Thyroid gland (tissue), 4 donors: ENCODE data around the gene LHFPL2. TPM values are rescaled to one million over a fixed set of nuclear protein-coding genes. Genes with fewer than 3 reads are reported as not detected.

Experiments used
- DNase-seq, 2 donors: peaks; one replicate each; pipeline ENCODE4 v3.0.0-alpha.2; 2019
- H3K27ac ChIP-seq, 3 donors: fragments of 200-600 bp; sonication (generic); 1 replicate in 2 of 3; 2 replicates in 1 of 3; pipeline ENCODE4 v1.5.1; 2016 to 2019; ENCODE audit warnings: mild to moderate bottlenecking in 1 of 3, moderate library complexity in 1 of 3
- H3K27me3 ChIP-seq: fragments of 200-600 bp; sonication (generic); one replicate; pipeline ENCODE4 v1.5.1; 2019
- H3K36me3 ChIP-seq, 2 donors: fragments of 200-600 bp; sonication (generic); one replicate each; pipeline ENCODE4 v1.5.1; 2016 to 2019
- H3K4me1 ChIP-seq, 2 donors: fragments of 200-600 bp; sonication (generic); one replicate each; pipeline ENCODE4 v1.5.1; 2017 to 2019
- H3K4me3 ChIP-seq, 3 donors: fragments of 200-600 bp; sonication (generic); replicated peaks in 1 of 3; 1 replicate in 2 of 3; 2 replicates in 1 of 3; pipeline ENCODE4 v1.5.1; 2016; ENCODE audit warnings: mild to moderate bottlenecking in 1 of 3
- H3K9me3 ChIP-seq: fragments of 200-600 bp; sonication (generic); one replicate; pipeline ENCODE4 v1.5.1; 2017
- POLR2A ChIP-seq, 2 donors: fragments of 450-650 bp; IDR thresholded peaks; one replicate each; pipeline ENCODE4 v1.6.1; 2017; ENCODE audit warnings: antibody characterized with exemption in 2 of 2, mild to moderate bottlenecking in 2 of 2, moderate library complexity in 1 of 2
- WGBS, 2 donors: methylation state at CpG; one replicate each; pipeline ENCODE4 v1.1.5; 2017; 5-methylcytosine and 5-hydroxymethylcytosine counted together
- intact Hi-C: fragments of 100-400 bp; cut with DNase I; formaldehyde crosslinking; loops from one replicate; pipeline ENCODE4 v1.15.1; 2023
- total RNA-seq, 4 donors: library from RNA; depleted of rRNA; stranded (reverse); fragments of >200 nt; gene quantifications; one replicate each; pipeline ENCODE4 v1.2.3, GENCODE V29; 2016
- TF ChIP-seq, protein P1 (sequence below), 6 experiments: fragments of 200-600 bp in 3 of 6; fragments of 450-650 bp in 3 of 6; sonication (generic) in 3 of 6; IDR thresholded peaks; one replicate each; pipeline ENCODE4 v1.5.1; 2016 to 2019; ENCODE audit warnings: antibody characterized with exemption in 6 of 6, mild to moderate bottlenecking in 2 of 6, inconsistent platforms in 1 of 6, moderate library complexity in 1 of 6

Gene LHFPL2
- total RNA-seq, 4 donors from 2014 or later = 17.6 to 25.7 (median 23.7) TPM

- H3K4me3 ChIP-seq = no peak overlapping the region
- H3K27ac ChIP-seq = no peak overlapping the region
- DNase-seq = no peak
- intact Hi-C loops = no loop called here
- H3K4me1 ChIP-seq = no peaks in the 10 kb centered on the region
- H3K9me3 ChIP-seq = no peaks in the 10 kb centered on the region
- WGBS, 2 donors = 86 to 87% methylated on average over 14 of the region's 14 CpGs
- H3K36me3 ChIP-seq = no peaks in the 10 kb centered on the region
- TF ChIP-seq, protein P1, sequence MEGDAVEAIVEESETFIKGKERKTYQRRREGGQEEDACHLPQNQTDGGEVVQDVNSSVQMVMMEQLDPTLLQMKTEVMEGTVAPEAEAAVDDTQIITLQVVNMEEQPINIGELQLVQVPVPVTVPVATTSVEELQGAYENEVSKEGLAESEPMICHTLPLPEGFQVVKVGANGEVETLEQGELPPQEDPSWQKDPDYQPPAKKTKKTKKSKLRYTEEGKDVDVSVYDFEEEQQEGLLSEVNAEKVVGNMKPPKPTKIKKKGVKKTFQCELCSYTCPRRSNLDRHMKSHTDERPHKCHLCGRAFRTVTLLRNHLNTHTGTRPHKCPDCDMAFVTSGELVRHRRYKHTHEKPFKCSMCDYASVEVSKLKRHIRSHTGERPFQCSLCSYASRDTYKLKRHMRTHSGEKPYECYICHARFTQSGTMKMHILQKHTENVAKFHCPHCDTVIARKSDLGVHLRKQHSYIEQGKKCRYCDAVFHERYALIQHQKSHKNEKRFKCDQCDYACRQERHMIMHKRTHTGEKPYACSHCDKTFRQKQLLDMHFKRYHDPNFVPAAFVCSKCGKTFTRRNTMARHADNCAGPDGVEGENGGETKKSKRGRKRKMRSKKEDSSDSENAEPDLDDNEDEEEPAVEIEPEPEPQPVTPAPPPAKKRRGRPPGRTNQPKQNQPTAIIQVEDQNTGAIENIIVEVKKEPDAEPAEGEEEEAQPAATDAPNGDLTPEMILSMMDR (IDR thresholded peaks at IDR 0.05) = no peak
- no peak for TF ChIP-seq POLR2A (IDR thresholded peaks at IDR 0.05)
- H3K27me3 ChIP-seq = no peaks in the 10 kb centered on the region
Measured at GRCh38 chr5:78553580-78554353, 94.8 kb downstream of the LHFPL2 start.

- no peaks in the 10 kb centered on the region for H3K4me1 ChIP-seq
- H3K27me3 ChIP-seq = no peaks in the 10 kb centered on the region
- H3K9me3 ChIP-seq = no peaks in the 10 kb centered on the region
- no peak overlapping the region for H3K4me3 ChIP-seq
- WGBS, 2 donors = 93 to 94% methylated on average over 12 of the region's 12 CpGs
- TF ChIP-seq, protein P1 (IDR thresholded peaks at IDR 0.05) = no peak
- no peak for TF ChIP-seq POLR2A (IDR thresholded peaks at IDR 0.05)
- intact Hi-C loops = no loop called here
- no peak for DNase-seq
- H3K27ac ChIP-seq = no peak overlapping the region
- no peaks in the 10 kb centered on the region for H3K36me3 ChIP-seq
Measured at GRCh38 chr5:78552729-78553342, 95.7 kb downstream of the LHFPL2 start.

DNA sequence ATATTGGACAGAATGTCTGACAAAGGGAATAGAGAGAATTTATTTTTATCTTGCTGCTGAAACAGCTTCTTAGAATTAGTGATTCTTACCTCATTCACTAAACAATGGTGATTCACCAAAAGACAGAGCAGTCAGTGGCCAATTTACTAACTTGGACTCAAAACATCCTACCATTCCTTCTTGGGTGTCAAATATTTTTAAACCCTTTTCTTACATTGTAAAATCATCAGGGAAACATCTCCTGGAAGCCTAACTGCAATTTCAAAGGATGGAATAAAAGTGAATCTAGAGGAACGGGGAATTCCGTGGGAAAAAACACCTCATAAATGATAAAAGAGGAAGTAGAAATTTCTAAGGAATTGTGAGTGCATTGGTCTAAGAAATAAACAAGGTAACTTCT, 97.7 kb downstream of the LHFPL2 start:
- no peak overlapping the region for H3K27ac ChIP-seq
- no peak for DNase-seq
- H3K27me3 ChIP-seq = no peaks in the 10 kb centered on the region
- TF ChIP-seq, protein P1 (IDR thresholded peaks at IDR 0.05) = no peak
- TF ChIP-seq POLR2A (IDR thresholded peaks at IDR 0.05) = no peak
- H3K9me3 ChIP-seq = no peaks in the 10 kb centered on the region
- intact Hi-C loops = no loop called here
- 77 to 87% methylated on average over 2 of the region's 2 CpGs for WGBS, 2 donors
- no peak overlapping the region for H3K4me3 ChIP-seq
- peaks cover 15% of the 10 kb centered on the region in 2 donors for H3K4me1 ChIP-seq
- no peaks in the 10 kb centered on the region for H3K36me3 ChIP-seq

- Histone ChIP-seq H3K27me3 (no peaks in the 10 kb centered on the region), H3K27ac (peak overlapping the region in 1 of 3 donors; percentile 52), H3K9me3 (no peaks in the 10 kb centered on the region), H3K36me3 (no peaks in the 10 kb centered on the region), H3K4me1 (peaks cover 23 to 31% of the 10 kb centered on the region in 2 donors), H3K4me3 (no peak overlapping the region)
- intact Hi-C loops = no loop called here
- no peak for DNase-seq
- WGBS, 2 donors = 83 to 84% methylated on average over 5 of the region's 5 CpGs
- no peak for TF ChIP-seq POLR2A (IDR thresholded peaks at IDR 0.05)
- TF ChIP-seq, protein P1 (IDR thresholded peaks at IDR 0.05) = no peak
Measured at GRCh38 chr5:78549043-78549442, 99.5 kb downstream of the LHFPL2 start.
